ENCODE results near the gene MAP6.
"Not testable (repeated sequence)": the region's sequence is repeated elsewhere in the genome, so short reads cannot be mapped to it uniquely, and the experiment has no call there.

The MAP6 gene

GRCh38 chr11:75689863-75690609, 21.2 kb upstream of the MAP6 start:
- no peaks in the 10 kb centered on the region for H3K4me1 Mint-ChIP-seq
- no peaks in the 10 kb centered on the region for H3K36me3 Mint-ChIP-seq (ENCODE audit: low read depth)
- H3K4me3 Mint-ChIP-seq: no peak overlapping the region
- TF ChIP-seq CTCF (IDR thresholded peaks at IDR 0.05; ENCODE audit: unreplicated experiment in 3 of 3): no peak
- H3K9me3 Mint-ChIP-seq: peaks cover 29% of the 10 kb centered on the region
- H3K27ac Mint-ChIP-seq: no peak overlapping the region
- H3K27me3 Mint-ChIP-seq (ENCODE audit: low read depth): peaks cover 18% of the 10 kb centered on the region

- H3K27ac Mint-ChIP-seq; H3K4me3 Mint-ChIP-seq; H3K4me1 Mint-ChIP-seq; H3K36me3 Mint-ChIP-seq (ENCODE audit: low read depth): not testable (repeated sequence)
- Mint-ChIP-seq H3K27me3 (ENCODE audit: low read depth) (peaks cover 40% of the 10 kb centered on the region), H3K9me3 (peaks cover 48% of the 10 kb centered on the region)
Observed at GRCh38 chr11:75683856-75684255, 15.0 kb upstream of the MAP6 start.

- H3K4me1 Mint-ChIP-seq: no peaks in the 10 kb centered on the region
- no peaks in the 10 kb centered on the region for H3K36me3 Mint-ChIP-seq (ENCODE audit: low read depth)
- H3K9me3 Mint-ChIP-seq: peaks cover 20% of the 10 kb centered on the region
- peaks cover 64% of the 10 kb centered on the region for H3K27me3 Mint-ChIP-seq (ENCODE audit: low read depth)
- no peak for TF ChIP-seq CTCF (IDR thresholded peaks at IDR 0.05; ENCODE audit: unreplicated experiment in 3 of 3)
- H3K27ac Mint-ChIP-seq: no peak overlapping the region
- no peak overlapping the region for H3K4me3 Mint-ChIP-seq
Observed at GRCh38 chr11:75679566-75679965, 10.7 kb upstream of the MAP6 start.

GRCh38 chr11:75678620-75679259, 9.9 kb upstream of the MAP6 start:
- H3K27ac Mint-ChIP-seq: no peak overlapping the region
- no peak overlapping the region for H3K4me3 Mint-ChIP-seq
- H3K4me1 Mint-ChIP-seq: no peaks in the 10 kb centered on the region
- no peak for TF ChIP-seq CTCF (IDR thresholded peaks at IDR 0.05; ENCODE audit: unreplicated experiment in 3 of 3)
- H3K9me3 Mint-ChIP-seq: peaks cover 21% of the 10 kb centered on the region
- peaks cover 68% of the 10 kb centered on the region for H3K27me3 Mint-ChIP-seq (ENCODE audit: low read depth)
- no peaks in the 10 kb centered on the region for H3K36me3 Mint-ChIP-seq (ENCODE audit: low read depth)

GRCh38 chr11:75677909-75678308, 9.1 kb upstream of the MAP6 start:
- Mint-ChIP-seq H3K27me3 (ENCODE audit: low read depth) (peaks cover 64% of the 10 kb centered on the region), H3K36me3 (ENCODE audit: low read depth) (no peaks in the 10 kb centered on the region), H3K9me3 (peaks cover 13% of the 10 kb centered on the region), H3K4me1 (no peaks in the 10 kb centered on the region), H3K27ac (no peak overlapping the region), H3K4me3 (no peak overlapping the region)
- TF ChIP-seq CTCF (IDR thresholded peaks at IDR 0.05; ENCODE audit: unreplicated experiment in 3 of 3): no peak

- Mint-ChIP-seq H3K27ac (no peak overlapping the region), H3K36me3 (ENCODE audit: low read depth) (no peaks in the 10 kb centered on the region), H3K27me3 (ENCODE audit: low read depth) (peaks cover 64% of the 10 kb centered on the region), H3K4me3 (no peak overlapping the region), H3K4me1 (no peaks in the 10 kb centered on the region), H3K9me3 (peaks cover 12% of the 10 kb centered on the region)
- TF ChIP-seq CTCF (IDR thresholded peaks at IDR 0.05; ENCODE audit: unreplicated experiment in 3 of 3): no peak
Observed at GRCh38 chr11:75677275-75677674, 8.4 kb upstream of the MAP6 start.
